DLD1 (cell line): ENCODE data around the gene XPO5.

Experiments used
- in situ Hi-C: cut with HindIII; loops from 2 replicates; pipeline ENCODE4 v1.10.0; 2017; ENCODE audit warnings: low sequenced_read_pairs

XPO5 gene

DNA sequence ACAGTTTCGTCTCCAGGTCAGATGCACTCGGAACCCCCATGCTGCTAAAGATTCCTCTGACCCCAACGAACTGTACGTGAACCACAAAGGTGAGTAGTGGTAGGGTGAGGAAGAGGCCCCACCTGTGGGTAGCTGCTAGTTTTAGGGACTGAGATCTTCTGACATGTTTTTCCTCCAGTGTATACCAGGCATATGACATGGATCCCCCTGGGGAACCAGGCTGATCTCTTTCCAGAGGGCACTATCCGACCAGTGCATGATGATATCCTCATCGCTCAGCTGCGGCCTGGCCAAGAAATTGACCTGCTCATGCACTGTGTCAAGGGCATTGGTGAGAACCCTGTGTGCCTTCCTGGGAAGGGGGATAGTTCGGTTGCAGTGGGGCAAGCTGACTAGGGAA, 55.7 kb downstream of the XPO5 start:
- in situ Hi-C loops: loop anchor here (5.0 kb wide), 1 partner anchor 58 kb away; no protein-coding TSS in a partner anchor

DNA sequence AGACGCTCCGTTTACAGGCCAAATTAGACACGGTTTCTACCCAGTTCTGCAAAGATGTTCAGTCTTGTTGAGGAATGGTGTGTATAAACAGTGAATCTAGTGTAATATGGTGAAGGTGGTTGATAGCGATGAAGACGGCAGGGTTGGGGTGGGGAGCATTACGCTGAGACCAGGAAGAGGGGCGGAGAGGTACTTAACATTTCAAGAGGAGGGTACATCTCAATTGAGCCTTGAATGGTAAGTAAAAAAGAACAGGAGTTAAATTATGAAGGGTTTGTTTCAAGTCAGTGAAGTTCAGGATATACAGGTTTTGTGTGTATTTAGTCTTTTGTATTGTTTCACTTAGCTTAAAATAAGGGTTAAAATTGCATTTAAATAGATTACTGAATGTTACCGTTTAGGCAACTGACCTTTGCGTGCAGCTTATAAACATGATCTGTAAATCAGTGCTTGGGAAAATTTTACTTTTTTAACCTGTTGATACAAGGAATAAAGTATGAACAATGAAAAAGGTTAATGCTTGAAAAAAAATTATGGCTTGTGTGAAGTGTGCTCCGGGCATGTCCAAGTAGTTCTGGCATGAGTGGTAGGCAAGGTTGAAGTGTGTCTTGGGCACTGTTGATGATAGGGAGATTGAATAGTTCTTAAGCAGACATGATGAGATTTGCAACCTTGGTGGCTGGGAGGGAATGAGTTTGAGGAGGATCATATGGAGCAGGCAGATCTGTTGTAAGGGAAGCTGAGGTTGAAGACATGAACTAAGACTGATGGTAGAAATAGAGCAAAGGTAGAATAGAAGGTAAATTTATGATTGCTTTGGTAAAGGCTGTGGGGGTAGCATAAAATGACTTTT, 58.1 kb downstream of the XPO5 start:
- in situ Hi-C loops: no loop called here

DNA sequence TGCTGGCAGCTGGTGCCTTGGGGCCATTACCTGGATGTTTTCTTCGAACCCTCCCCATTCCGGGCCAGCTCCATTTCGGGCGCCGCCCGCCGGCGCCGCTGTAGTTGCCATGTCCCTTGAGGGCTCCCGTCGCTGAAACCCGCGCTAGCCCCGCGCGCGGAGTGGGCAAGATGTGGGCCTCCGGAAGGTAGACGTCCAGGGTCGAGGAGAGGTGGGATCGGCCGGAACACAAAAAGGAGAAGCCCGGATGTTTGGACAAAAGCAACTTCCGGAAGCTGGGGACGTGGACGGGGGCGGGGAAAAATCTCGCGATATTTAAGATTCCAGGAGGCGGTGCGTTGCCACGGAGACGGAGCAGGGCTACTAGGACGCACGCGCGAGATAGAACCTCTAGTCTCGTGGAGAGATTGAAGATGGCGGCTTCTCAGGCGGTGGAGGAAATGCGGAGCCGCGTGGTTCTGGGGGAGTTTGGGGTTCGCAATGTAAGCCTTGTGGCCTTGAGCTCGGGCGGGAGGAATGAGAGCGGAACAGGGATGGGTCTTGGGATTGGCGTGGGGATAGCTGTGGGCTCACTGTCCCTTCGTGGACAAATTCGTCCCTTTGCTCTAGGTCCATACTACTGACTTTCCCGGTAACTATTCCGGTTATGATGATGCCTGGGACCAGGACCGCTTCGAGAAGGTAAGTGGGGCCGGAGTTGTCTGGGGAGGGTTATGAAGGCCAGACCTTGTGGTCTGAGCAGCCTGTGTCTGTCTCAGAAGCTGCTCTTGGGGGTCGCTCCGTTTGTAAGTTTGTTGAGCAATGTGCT, 58.9 kb downstream of the XPO5 start, which contains the start of the genes POLR1C and YIPF3:
TSS of gene POLR1C (plus strand) at position 393 of the 808 bp plus-strand sequence. CDS start at position 414, 21 bp downstream.
TSS of gene YIPF3 (minus strand) at position 230 of the 808 bp plus-strand sequence. CDS start at position 111, 119 bp downstream.
- in situ Hi-C loops: no loop called here

DNA sequence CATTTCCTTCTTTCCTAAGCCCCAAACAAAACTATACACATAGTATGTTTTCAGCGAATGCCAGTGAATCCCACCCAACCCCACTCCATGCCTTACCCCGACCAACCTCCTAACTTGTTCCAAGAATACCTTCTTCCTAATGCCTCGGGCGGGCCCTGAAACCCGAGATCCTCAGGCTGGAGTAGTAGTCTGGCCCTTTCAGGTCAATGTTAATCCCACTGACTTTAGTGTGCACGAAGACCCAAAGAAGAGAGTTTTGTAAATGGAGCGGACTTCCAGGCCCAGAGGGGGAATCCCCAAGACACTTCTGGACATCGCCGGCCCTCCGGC, 59.5 kb downstream of the XPO5 start:
- in situ Hi-C loops: no loop called here

- in situ Hi-C loops: no loop called here
These were observed 60.0 kb downstream of the XPO5 start for GRCh38 chr6:43515808-43516207.

DNA sequence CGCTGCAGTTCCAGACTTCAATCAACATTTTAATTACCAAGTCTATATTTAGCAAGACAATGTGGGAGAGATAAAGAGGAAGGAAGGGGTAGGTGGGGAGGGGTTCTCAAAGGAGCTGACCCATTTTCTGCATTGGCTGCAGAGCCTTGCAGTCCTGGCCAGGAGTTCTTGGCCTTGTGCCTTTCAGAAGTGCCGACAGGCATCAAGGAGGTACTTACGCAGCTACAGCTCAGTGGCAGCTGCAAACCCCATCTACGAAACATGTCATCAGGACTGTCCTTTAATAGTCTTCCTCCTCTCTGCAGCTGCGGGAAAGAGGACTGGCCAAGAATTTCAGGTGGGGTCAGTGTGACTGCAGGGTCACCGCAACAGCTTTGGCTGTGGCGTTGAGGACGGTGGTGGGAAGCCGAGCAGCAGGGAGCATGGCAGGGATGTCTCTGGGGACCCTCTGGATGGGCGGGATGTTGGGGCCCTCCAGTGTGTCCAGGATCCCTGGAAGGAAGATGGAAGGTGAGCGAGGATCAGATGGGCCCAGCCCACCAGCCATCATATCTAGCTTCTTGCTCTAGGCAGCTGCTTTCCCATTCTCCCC, 63.9 kb downstream of the XPO5 start:
- in situ Hi-C loops: no loop called here

DNA sequence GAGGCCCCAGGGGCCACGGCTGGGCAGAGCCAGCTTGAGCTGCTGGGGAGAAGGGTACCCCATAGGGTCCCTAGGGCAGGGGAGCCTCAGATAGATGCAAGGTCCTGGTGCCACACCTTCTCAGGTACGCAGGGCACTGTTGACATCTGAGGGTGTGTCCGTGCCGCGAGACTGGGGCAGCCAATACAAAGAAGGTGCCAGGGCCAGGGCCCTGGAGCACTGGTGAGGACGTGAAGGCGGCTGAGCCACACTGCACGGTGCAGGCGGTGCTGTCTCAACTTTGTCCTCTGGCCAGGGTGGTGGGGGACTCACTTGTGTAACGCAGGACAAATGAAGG, 65.0 kb downstream of the XPO5 start:
- in situ Hi-C loops: no loop called here

- in situ Hi-C loops: no loop called here
These were observed 65.6 kb downstream of the XPO5 start, which contains the start of gene LRRC73 for GRCh38 chr6:43509984-43510826. LRRC73 (minus strand) TSS chr6:43510346; CDS start chr6:43509785, 561 bp downstream.

- in situ Hi-C loops: no loop called here
These were observed 66.5 kb downstream of the XPO5 start for GRCh38 chr6:43509142-43509983.

- in situ Hi-C loops: no loop called here
These were observed 67.2 kb downstream of the XPO5 start for GRCh38 chr6:43508481-43509141.

GRCh38 chr6:43506667-43507471, 69.0 kb downstream of the XPO5 start:
- in situ Hi-C loops: no loop called here

DNA sequence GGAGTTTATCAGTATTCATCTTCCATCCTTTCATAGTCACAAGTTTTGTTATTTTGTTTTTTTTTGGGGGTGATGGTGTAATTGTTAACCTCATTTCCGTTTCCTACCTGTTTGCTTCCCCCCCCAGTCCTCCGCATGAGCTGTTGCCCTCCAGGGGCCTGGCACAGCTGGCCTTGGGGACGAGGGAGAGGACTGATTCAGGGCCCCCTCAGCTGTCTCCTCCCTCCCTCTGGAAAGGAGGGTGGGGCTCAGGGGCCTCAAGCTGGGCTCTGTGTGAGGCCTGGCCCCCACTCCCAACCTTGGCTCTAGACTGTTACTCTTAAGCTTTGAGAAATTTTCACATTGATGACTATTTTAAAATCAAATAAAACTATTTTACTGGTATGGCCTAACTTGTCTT, 69.7 kb downstream of the XPO5 start:
- in situ Hi-C loops: no loop called here

- in situ Hi-C loops: no loop called here
These were observed 70.1 kb downstream of the XPO5 start for GRCh38 chr6:43505718-43506117.

DNA sequence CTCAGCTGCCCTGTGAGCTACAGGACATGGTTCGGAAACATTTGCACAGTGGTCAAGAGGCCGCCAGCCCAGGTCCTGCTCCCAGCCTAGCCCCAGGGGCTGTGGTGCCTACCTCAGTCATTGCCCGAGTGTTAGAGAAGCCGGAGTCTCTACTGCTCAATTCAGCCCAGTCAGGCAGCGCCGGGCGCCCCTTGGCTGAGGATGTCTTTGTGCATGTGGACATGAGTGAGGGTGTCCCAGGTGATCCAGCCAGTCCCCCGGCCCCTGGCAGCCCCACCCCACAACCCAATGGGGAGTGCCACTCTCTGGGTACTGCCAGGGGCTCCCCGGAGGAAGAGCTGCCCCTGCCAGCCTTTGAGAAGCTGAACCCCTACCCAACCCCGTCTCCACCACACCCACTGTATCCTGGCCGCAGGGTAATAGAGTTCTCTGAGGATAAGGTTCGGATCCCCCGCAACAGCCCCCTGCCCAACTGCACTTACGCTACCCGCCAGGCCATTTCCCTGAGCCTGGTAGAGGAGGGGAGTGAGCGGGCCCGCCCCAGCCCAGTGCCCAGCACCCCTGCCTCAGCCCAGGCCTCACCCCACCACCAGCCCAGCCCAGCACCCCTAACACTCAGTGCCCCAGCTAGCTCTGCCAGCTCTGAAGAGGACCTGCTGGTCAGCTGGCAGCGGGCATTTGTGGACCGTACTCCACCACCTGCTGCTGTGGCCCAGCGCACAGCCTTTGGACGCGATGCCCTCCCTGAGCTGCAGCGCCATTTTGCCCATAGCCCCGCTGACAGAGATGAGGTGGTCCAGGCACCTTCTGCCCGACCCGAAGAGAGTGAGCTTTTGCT, 70.9 kb downstream of the XPO5 start:
- in situ Hi-C loops: no loop called here

- in situ Hi-C loops: no loop called here
These were observed 72.4 kb downstream of the XPO5 start for GRCh38 chr6:43503443-43503842.

DNA sequence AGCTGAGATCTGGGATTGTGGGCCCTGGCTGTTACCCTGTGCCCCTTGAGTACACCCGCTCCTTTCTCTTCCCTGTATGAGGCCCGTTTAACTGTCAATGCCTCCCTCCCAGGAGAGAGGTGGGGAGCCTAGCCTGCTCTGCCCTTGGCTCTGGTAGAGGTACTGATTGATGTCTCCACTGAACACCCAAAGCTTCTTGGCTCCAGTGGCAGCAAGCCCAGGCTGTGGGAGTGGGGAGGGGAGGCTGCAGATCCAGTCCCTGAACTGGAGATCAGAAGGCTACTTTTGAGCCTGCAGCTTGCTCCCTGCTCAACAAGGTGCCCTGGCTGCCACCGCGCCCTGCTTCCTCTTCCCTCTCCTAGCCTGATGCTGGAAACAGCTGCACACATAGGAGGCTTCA, 73.2 kb downstream of the XPO5 start:
- in situ Hi-C loops: no loop called here

GRCh38 chr6:43500921-43501320, 74.9 kb downstream of the XPO5 start:
- in situ Hi-C loops: no loop called here
